IMR-90 (cell line): Measurements from ENCODE around the gene TBXAS1. TPM values are rescaled to one million over a fixed set of nuclear protein-coding genes. Genes with fewer than 3 reads are reported as not detected.

Experiments used
- ATAC-seq: fragments of 200-7000 bp; cut with Tn5 transposase; 2 replicates; pipeline ENCODE4 v1.9.1; 2020; ENCODE audit warnings: low read depth, mild to moderate bottlenecking, moderate library complexity
- BruUV-seq: library from RNA; stranded (reverse); fragments of 400-500 nt; replicated peaks from 2 replicates; lab custom pipeline; 2021; lab: Mats Ljungman, UMichigan
- CTCF ChIA-PET: fragments of 300-600 bp; formaldehyde crosslinking; extraction: SDS; loops from one replicate; lab custom pipeline; 2021; ENCODE audit warnings: antibody characterized with exemption; lab: Yijun Ruan, JAX
- POLR2A ChIA-PET: fragments of 300-600 bp; sonication (Branson Sonifier 250); formaldehyde crosslinking; loops from one replicate; lab custom pipeline; 2022; ENCODE audit warnings: antibody characterized with exemption; ENCODE audit not compliant: unreplicated experiment; lab: Charles Lee
- DNase-seq: peaks from one replicate; pipeline ENCODE4 v3.0.0; 2013
- H2AFZ ChIP-seq: replicated peaks from 2 replicates; pipeline ENCODE3; 2013; ENCODE audit warnings: low read length, mild to moderate bottlenecking; ENCODE audit not compliant: poor library complexity
- H2AK5ac ChIP-seq: 2 replicates; pipeline ENCODE4 v1.6.1; 2013; ENCODE audit warnings: low read depth, low read length, inconsistent platforms
- H2AK9ac ChIP-seq: replicated peaks from 2 replicates; pipeline ENCODE3; 2013; ENCODE audit warnings: mild to moderate bottlenecking, low read depth, low read length, moderate library complexity; ENCODE audit not compliant: poor library complexity
- H2BK120ac ChIP-seq: 2 replicates; pipeline ENCODE4 v1.6.1; 2013; ENCODE audit warnings: low read depth, low read length, inconsistent platforms
- H2BK15ac ChIP-seq: 3 replicates; pipeline ENCODE4 v1.6.1; 2013; ENCODE audit warnings: low read depth, low read length, inconsistent platforms
- H2BK20ac ChIP-seq: 2 replicates; pipeline ENCODE4 v1.6.1; 2013; ENCODE audit warnings: low read depth, mild to moderate bottlenecking, inconsistent platforms, low read length, moderate library complexity
- H2BK5ac ChIP-seq: 2 replicates; pipeline ENCODE4 v1.6.1; 2013; ENCODE audit warnings: mild to moderate bottlenecking, low read depth, low read length, inconsistent platforms; ENCODE audit not compliant: poor library complexity, severe bottlenecking
- H3K14ac ChIP-seq: replicated peaks from 2 replicates; pipeline ENCODE4 v1.6.1; 2013; ENCODE audit warnings: low read depth, low read length, inconsistent platforms
- H3K18ac ChIP-seq: 2 replicates; pipeline ENCODE4 v1.6.1; 2013; ENCODE audit warnings: low read depth, low read length, control low read depth
- H3K23ac ChIP-seq: 2 replicates; pipeline ENCODE4 v1.6.1; 2013; ENCODE audit warnings: low read depth, low read length, inconsistent platforms
- H3K27ac ChIP-seq: 2 replicates; pipeline ENCODE4 v1.5.1; 2013; ENCODE audit warnings: mild to moderate bottlenecking, control low read depth, low read length; ENCODE audit not compliant: insufficient read depth
- H3K27me3 ChIP-seq: 2 replicates; pipeline ENCODE4 v1.6.1; 2013; ENCODE audit warnings: low read length; ENCODE audit not compliant: control insufficient read depth, insufficient read depth
- H3K36me3 ChIP-seq: 2 replicates; pipeline ENCODE4 v1.6.1; 2013; ENCODE audit warnings: low read length, mixed read lengths; ENCODE audit not compliant: control insufficient read depth, insufficient read depth
- H3K4ac ChIP-seq: 2 replicates; pipeline ENCODE4 v1.6.1; 2013; ENCODE audit warnings: low read depth, low read length, inconsistent platforms
- H3K4me1 ChIP-seq: 2 replicates; pipeline ENCODE4 v1.6.1; 2013; ENCODE audit warnings: low read length, mixed read lengths; ENCODE audit not compliant: control insufficient read depth, insufficient read depth
- H3K4me2 ChIP-seq: 2 replicates; pipeline ENCODE4 v1.6.1; 2013; ENCODE audit warnings: low read depth, mild to moderate bottlenecking, control low read depth, low read length, moderate library complexity
- H3K4me3 ChIP-seq: 2 replicates; pipeline ENCODE4 v1.5.1; 2013; ENCODE audit warnings: low read depth, mild to moderate bottlenecking, control low read depth, low read length, moderate library complexity; ENCODE audit not compliant: insufficient read depth
- H3K56ac ChIP-seq: 2 replicates; pipeline ENCODE4 v1.6.1; 2013; ENCODE audit warnings: low read length, inconsistent platforms; ENCODE audit not compliant: insufficient read depth; ENCODE audit errors: extremely low read depth
- H3K79me1 ChIP-seq, 2 experiments: 2 replicates each; pipeline ENCODE4 v1.6.1; 2013; ENCODE audit warnings: low read length in 2 of 2, inconsistent platforms in 1 of 2, low read depth in 1 of 2
- H3K9ac ChIP-seq: 2 replicates; pipeline ENCODE4 v1.6.1; 2013; ENCODE audit warnings: low read depth, low read length, control low read depth
- H3K9me1 ChIP-seq: 2 replicates; pipeline ENCODE4 v1.6.1; 2013; ENCODE audit warnings: low read length, inconsistent platforms; ENCODE audit not compliant: insufficient read depth
- H3K9me3 ChIP-seq: 2 replicates; pipeline ENCODE4 v1.6.1; 2013; ENCODE audit warnings: low read length; ENCODE audit not compliant: control insufficient read depth, insufficient read depth
- H4K20me1 ChIP-seq: 2 replicates; pipeline ENCODE4 v1.6.1; 2013; ENCODE audit warnings: low read length, inconsistent platforms; ENCODE audit not compliant: insufficient read depth
- H4K5ac ChIP-seq: 2 replicates; pipeline ENCODE4 v1.6.1; 2013; ENCODE audit warnings: mild to moderate bottlenecking, low read depth, low read length, control low read depth
- H4K8ac ChIP-seq, 2 experiments: 2 replicates each; pipeline ENCODE4 v1.6.1; 2013; ENCODE audit warnings: low read depth in 2 of 2, low read length in 2 of 2, control low read depth in 1 of 2, inconsistent platforms in 1 of 2
- H4K91ac ChIP-seq: 2 replicates; pipeline ENCODE4 v1.6.1; 2013; ENCODE audit warnings: low read depth, low read length, inconsistent platforms; ENCODE audit not compliant: insufficient read depth
- CHD1 ChIP-seq: IDR thresholded peaks from 2 replicates; pipeline ENCODE4 v1.6.1; 2012; ENCODE audit warnings: low read depth, low read length, improper control_type of control experiment
- NFE2L2 ChIP-seq: fragments of 150-350 bp; IDR thresholded peaks from 2 replicates; pipeline ENCODE4 v1.6.1; 2016; ENCODE audit warnings: low read depth, mild to moderate bottlenecking, low read length
- POLR2A ChIP-seq: IDR thresholded peaks from 2 replicates; pipeline ENCODE4 v1.6.1; 2012; ENCODE audit warnings: mild to moderate bottlenecking, low read depth, low read length
- USF2 ChIP-seq: fragments of 150-350 bp; IDR thresholded peaks from 2 replicates; pipeline ENCODE4 v1.6.1; 2017; ENCODE audit warnings: mild to moderate bottlenecking, antibody characterized with exemption, low read length, low read depth
- WGBS, 2 experiments: methylation state at CpG; one replicate each; pipeline versions ENCODE4 v1.1.5 to v1.1.7; 2013; ENCODE audit warnings: missing lambda C conversion rate in 2 of 2; ENCODE audit not compliant: insufficient read length in 1 of 2; ENCODE audit errors: extremely low coverage in 2 of 2; 5-methylcytosine and 5-hydroxymethylcytosine counted together
- dilution Hi-C: fragments of 300-500 bp; cut with HindIII; formaldehyde crosslinking; loops from one replicate; pipeline ENCODE4 v1.14.3; 2018; ENCODE audit warnings: low sequenced_read_pairs; ENCODE audit not compliant: unreplicated experiment
- in situ Hi-C: fragments of 300-500 bp; cut with MboI; formaldehyde crosslinking; loops from 3 replicates; pipeline ENCODE4 v1.14.3; 2019; ENCODE audit warnings: low sequenced_read_pairs, inconsistent platforms, mixed read lengths
- intact Hi-C: fragments of 100-400 bp; cut with micrococcal nuclease; formaldehyde crosslinking; loops from 2 replicates; pipeline ENCODE4 v1.10.0; 2022
- polyA plus RNA-seq, 3 experiments: library from polyadenylated mRNA; depleted of rRNA; stranded (reverse); fragments of >200 nt; gene quantifications; 2 replicates each; pipeline ENCODE4 v1.2.3, GENCODE V29; 2012; ENCODE audit warnings: low replicate concordance in 1 of 3
- total RNA-seq: library from RNA; depleted of rRNA; stranded (reverse); fragments of >200 nt; gene quantifications from 2 replicates; pipeline ENCODE4 v1.2.3, GENCODE V29; 2012

TBXAS1 gene
- total and polyA plus RNA-seq, 2 of the 4 experiments (the other 2 are of a cell fraction): 5.9 to 10.8 TPM

- no peak for TF ChIP-seq CHD1
Measured at GRCh38 chr7:139984642-139985539, 155.8 kb downstream of the TBXAS1 start (continued).

- no peak overlapping the region for H2AK5ac ChIP-seq
- no peak overlapping the region for H2AFZ ChIP-seq
- no peak overlapping the region for H2AK9ac ChIP-seq
- peaks cover 7% of the 10 kb centered on the region; the same call in 1 of the 2 replicates for H3K9me1 ChIP-seq
- dilution Hi-C loops: no loop called here
- intact Hi-C loops: no loop called here
- H2BK5ac ChIP-seq: no peak overlapping the region
- no peak overlapping the region for H3K56ac ChIP-seq
- no peak overlapping the region for H2BK15ac ChIP-seq
- 100% methylated on average over 3 of the region's 10 CpGs; no CpG with 5 or more reads in 1 of the 2 experiments for WGBS, 2 experiments
- no peak overlapping the region for H2BK20ac ChIP-seq
- no peak overlapping the region for H3K23ac ChIP-seq
- no peak overlapping the region for H3K9ac ChIP-seq
- DNase-seq (no peak), ATAC-seq (no peak)
- no peaks in the 10 kb centered on the region for H4K20me1 ChIP-seq
- no peak overlapping the region for H4K8ac ChIP-seq
- H3K4me1 ChIP-seq: peaks cover 2% of the 10 kb centered on the region; the same call in 1 of the 2 replicates
- no peaks in the 10 kb centered on the region for H3K36me3 ChIP-seq
- TF ChIP-seq USF2 (no peak), POLR2A (no peak), NFE2L2 (no peak)
- in situ Hi-C loops: no loop called here
- H2BK120ac ChIP-seq: no peak overlapping the region
- H3K4ac ChIP-seq: no peak overlapping the region
- CTCF ChIA-PET: interaction anchor here (0.6 to 1.7 kb wide), 2 partner anchors 36 to 213 kb away, joined by 4 read pairs; no protein-coding TSS in a partner anchor
- no peak overlapping the region for H3K14ac ChIP-seq
- H3K27me3 ChIP-seq: no peaks in the 10 kb centered on the region; the same call in 1 of the 2 replicates
- no peak overlapping the region for H3K18ac ChIP-seq
- POLR2A ChIA-PET: no interaction called here
- no peak overlapping the region for H3K27ac ChIP-seq
- H3K4me3 ChIP-seq: no peak overlapping the region
- BruUV-seq: no TSS peak
- no peak overlapping the region for H3K4me2 ChIP-seq
- H3K9me3 ChIP-seq: no peaks in the 10 kb centered on the region
- no peaks in the 10 kb centered on the region for H3K79me1 ChIP-seq
- H4K5ac ChIP-seq: no peak overlapping the region
- H4K91ac ChIP-seq: no peak overlapping the region
Measured at GRCh38 chr7:139985811-139986210, 156.7 kb downstream of the TBXAS1 start.
